ENCODE results near the gene GAGE10. TPM values are rescaled to one million over a fixed set of nuclear protein-coding genes. Genes with fewer than 3 reads are reported as not detected.

GAGE10 gene, protein sequence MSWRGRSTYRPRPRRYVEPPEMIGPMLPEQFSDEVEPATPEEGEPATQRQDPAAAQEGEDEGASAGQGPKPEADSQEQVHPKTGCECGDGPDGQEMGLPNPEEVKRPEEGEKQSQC
- not detected for polyA plus RNA-seq

DNA sequence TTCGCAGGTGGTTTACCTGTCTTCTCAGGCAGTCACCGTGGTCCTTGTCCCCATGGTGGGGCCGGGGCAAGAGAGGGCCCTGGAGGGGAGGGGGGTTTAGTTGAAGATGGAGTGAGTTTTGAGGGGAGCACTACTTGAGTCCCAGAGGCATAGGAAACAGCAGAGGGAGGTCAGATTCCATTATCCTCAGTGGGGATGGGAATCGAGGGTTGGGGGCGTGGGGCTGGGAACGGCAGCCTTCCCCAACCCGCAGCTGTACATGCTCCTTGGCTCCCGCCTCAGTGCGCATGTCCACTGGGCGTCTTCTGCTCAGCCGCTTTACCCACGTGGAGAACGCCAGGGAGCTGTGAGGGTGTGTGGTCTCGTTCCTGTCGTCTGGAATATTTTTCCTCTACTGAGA lies at the start of gene GAGE10:
Gene GAGE10 (plus strand): TSS at position 301 of the 400 bp plus-strand sequence. CDS start 1,214 bp downstream, outside the sequence.
- H3K27ac ChIP-seq (ENCODE audit: low read depth, low read length): no peak within 1 kb of the TSS
- WGBS, 3 donors: 71 to 93% (median 81%) methylated on average over 7 to 15 of the region's 15 CpGs

DNA sequence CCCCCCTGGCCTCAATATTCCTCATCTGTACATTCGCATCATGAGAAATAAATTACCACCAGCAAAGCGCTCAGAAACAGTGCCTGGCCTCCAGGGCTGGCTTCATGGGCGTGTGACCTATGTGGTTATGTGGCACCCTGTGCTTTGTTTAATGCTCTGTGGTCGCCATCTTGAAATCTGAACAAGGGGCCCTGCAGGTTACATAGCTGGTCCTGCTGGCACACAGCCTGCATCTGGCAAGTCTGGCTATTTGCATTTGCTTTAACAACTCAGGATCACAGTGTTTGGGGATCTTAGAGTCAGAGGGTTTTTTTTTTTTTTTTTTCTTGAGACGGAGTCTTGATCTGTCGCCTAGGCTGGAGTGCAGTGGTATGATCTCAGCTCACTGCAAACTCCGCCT lies 48.8 kb upstream of the GAGE10 start:
- 82 to 93% (median 84%) methylated on average over 7 of the region's 7 CpGs for WGBS, 3 donors
- no peak overlapping the region for H3K27ac ChIP-seq (ENCODE audit: low read depth, low read length)

DNA sequence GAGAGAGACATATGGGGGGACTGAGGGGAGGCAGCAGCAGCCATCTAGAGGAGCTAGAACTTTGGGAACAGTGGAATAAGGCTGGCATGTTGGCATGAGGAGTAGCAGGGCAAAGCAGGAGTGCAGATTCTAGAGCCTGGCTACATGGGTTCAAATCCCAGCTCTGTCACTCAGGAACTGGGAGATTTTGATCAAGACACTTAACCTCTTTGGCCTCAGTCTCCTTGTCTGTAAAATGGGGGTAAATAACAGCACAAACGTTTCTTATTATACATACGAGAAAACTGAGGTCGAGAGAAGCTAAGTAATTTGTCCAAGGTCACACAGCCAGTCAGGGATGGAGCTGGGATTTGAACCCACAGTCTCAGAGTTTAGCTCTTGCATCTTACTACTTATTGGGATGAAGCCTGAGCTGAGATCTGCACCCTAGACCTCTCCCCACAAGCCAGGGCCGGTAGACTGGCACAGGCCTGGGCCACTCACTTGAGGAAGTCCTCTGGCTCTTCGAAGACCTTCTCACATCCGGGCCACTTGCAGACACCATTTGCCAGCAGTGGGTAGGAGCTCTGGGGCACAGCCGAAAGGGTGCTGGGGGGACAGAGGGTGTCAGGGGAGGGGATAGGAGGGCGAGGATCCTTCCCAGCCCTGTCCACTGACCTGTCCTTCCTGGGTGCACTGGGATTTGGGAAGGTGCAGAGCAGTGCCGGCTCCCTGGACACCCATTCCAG lies 47.0 kb upstream of the GAGE10 start:
- WGBS, 3 donors: 80 to 83% (median 81%) methylated on average over 8 to 9 of the region's 9 CpGs
- no peak overlapping the region for H3K27ac ChIP-seq (ENCODE audit: low read depth, low read length)

DNA sequence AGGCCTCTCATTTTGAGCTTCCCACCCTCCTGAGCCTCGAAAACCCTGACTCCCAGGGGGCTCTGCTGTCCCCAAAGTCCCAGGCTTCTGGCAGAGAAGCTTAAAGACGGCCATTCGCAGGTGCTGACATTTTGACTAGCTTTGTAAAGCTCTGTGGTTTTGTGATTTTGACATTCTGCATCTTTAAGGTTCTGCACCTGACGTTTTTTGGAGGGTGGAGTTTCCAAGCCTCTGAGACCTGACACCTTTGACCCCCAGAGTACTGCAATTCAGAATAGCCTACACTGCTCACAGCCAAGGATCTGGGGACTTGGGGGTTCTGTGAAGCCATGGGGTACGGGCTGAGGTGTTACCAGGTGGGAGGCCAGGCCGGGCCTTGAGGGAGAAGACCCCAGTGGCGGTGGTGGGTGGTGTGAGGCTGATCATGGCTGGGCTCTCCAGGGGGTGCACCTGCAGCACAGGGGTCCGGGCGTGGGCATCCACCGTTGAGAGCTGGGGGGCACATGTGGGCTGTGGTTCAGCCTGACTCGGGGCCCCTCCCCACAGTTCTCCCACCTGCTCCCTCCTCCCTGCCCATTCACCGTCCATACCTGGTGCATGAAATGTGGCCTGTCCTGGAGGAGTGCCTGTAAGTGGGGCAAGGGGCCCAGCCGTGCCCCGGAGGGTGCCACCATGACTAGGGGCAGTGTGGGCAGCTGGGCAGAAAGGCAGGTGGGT lies 46.2 kb upstream of the GAGE10 start:
- H3K27ac ChIP-seq (ENCODE audit: low read depth, low read length): no peak overlapping the region
- 73 to 88% (median 78%) methylated on average over 10 to 14 of the region's 14 CpGs for WGBS, 3 donors

DNA sequence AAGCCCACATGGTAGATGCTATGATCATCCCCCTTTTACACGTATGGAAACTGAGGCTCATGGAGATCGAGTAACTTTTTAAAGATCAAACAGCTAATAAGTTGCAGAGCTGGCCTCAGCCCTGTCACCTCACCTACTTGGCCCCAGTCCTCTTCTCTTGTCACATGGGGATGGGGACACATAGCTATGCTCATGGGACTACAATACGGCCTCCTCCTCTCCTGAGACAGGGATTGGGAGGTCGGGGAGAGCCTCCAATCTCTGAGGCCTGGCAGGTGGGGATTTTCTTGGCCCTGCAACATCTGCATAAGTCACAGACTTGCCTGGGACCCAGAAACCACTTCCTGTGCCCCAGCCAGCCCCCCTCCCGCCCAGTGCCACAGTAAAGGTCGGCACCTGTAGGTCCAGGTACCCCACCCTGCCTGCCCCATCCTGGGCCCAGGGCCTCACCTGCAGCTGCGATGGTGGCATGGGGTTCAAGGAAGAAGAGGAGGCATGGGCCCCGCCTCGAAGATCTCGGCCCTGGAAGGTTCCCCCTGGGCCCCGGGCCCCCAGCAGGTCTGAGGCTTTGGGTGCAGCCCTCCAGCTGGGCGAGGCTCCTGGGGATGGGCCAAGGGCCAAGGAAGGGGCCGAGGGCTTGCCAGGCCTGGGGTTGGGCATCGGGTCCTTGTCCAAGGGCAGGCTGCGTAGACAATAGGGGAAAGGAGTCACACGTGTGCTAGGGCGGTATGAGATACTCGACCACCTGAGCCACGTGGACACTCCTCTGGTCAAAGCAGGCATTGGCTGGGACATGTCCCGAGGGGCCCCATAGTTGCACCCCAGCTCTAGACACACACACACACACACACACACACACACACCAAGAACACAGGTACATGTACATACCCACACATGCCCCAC lies 45.3 kb upstream of the GAGE10 start:
- WGBS, 3 donors: 73 to 80% (median 76%) methylated on average over 12 to 20 of the region's 20 CpGs
- no peak overlapping the region for H3K27ac ChIP-seq (ENCODE audit: low read depth, low read length)

DNA sequence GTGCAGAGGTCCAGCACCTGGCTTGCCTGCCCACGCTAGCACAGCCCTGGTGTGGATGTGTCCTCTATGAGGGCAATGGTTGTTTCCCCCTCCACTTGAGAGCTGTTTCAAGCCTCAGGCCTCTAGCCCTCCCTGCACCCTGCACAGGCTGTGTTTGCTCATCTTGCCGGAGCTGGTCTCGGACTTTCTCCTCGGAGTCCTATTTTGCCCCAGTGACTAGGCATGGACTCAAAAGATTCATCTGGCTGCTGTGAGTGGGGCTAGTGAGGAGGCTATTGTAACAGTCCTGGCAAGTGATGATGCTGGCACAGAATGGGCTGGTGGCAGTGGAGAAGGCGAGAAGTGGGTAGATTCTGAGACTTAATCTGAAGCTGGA lies 44.7 kb upstream of the GAGE10 start:
- H3K27ac ChIP-seq (ENCODE audit: low read depth, low read length): no peak overlapping the region
- WGBS, 3 donors: 83 to 89% (median 87%) methylated on average over 5 of the region's 5 CpGs

DNA sequence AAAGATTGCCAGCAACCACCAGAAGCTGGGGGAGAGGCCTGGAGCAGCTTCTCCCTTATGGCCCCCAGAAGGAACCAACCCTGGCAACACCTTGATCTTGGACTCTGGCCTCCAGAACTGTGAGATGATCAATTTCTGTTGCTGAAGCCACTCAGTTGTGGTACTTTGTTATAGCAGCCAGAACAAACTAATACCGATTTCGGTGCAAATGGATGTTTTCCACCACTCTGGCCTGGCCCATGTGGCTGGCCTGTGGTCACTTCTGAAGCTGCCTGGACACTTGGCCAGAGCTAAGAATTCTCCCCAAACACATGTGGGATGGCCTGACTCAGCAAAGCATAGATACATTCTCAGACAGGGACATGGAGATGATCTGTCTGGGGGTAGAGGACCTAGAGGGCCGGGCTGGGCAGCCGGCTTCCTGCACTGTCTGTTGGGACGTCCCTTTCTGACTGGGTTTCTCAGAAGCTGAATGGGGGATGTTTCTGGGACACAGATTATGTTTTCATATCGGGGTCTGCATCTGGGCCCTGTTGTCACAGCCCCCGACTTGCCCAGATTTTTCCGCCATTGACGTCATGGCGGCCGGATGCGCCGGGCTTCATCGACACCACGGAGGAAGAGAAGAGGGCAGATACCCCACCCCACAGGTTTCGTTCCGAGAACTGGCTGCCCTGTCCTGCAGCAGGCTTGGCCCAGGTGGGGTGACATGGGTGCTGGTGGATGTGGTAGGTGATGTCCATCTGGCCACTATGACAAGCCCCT lies 43.0 kb upstream of the GAGE10 start:
- 93 to 98% (median 95%) methylated on average over 15 to 17 of the region's 17 CpGs for WGBS, 3 donors
- no peak overlapping the region for H3K27ac ChIP-seq (ENCODE audit: low read depth, low read length)

DNA sequence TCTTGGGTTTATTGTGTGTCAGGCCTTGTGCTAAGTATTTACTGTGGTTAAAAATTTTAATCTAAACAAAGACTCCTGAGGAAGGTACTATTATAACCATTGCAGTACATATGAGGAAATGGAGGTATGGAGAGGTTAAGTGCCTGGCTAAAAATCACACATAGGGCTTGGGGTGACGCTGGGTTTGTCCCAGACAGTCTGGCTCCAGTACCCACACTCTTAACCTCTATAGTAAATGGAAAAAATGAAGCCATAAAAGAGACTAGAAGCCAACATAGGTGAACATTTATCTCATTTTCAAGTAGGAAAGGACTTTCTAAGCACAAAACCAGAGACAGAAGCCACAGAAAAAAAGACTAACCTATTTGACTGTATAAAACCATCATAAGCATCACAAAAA lies 40.8 kb upstream of the GAGE10 start:
- WGBS, 3 donors: 43 to 89% (median 66%) methylated on average over 1 of the region's 1 CpG
- H3K27ac ChIP-seq (ENCODE audit: low read depth, low read length): no peak overlapping the region

DNA sequence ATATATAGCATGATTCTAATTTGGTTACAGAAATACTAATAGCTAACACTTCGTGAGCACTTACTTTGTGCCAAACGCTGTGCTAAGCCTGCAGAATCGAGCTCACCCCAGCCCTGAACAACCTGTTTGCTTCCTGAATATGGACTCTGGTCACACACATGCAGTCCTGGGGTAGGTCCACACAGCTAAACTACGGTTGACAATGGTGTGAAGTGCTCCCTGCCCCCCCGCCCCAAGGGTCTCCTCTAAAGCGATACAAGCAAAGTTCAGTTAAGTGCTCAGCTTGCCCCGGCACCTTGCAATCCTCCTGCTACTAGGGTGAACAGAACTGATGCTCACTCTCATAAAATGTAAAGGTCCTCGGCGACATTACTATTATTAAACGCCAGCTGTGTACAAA lies 39.8 kb upstream of the GAGE10 start:
- no peak overlapping the region for H3K27ac ChIP-seq (ENCODE audit: low read depth, low read length)
- 76 to 89% (median 85%) methylated on average over 10 of the region's 10 CpGs for whole genome bisulfite sequencing, 3 donors

DNA sequence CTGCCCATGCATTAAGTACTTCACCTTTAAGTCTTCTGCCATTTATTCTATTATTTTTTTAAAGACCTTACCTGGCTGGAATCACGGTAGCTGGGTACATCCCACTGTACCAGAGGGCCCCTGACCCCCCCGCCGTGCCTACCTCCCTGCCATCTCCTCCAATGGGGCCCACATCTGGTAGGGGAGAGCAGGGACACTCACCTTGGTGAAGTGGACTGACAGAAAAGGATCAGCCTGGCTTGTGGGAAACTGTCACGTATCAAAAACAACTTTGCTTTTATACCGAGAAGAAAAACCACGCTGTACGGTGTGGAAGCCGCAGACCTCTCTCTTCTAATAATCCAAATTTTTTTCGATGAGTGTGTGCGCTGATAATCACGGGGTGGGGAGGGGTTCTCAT lies 39.0 kb upstream of the GAGE10 start, which contains the start of gene FOXP3:
Gene FOXP3 (minus strand): TSS at position 251 of the 400 bp plus-strand sequence. CDS start 6,205 bp downstream, outside the sequence.
- no peak within 1 kb of the TSS for H3K27ac ChIP-seq (ENCODE audit: low read depth, low read length)
- 82 to 92% (median 85%) methylated on average over 11 of the region's 11 CpGs for WGBS, 3 donors

DNA sequence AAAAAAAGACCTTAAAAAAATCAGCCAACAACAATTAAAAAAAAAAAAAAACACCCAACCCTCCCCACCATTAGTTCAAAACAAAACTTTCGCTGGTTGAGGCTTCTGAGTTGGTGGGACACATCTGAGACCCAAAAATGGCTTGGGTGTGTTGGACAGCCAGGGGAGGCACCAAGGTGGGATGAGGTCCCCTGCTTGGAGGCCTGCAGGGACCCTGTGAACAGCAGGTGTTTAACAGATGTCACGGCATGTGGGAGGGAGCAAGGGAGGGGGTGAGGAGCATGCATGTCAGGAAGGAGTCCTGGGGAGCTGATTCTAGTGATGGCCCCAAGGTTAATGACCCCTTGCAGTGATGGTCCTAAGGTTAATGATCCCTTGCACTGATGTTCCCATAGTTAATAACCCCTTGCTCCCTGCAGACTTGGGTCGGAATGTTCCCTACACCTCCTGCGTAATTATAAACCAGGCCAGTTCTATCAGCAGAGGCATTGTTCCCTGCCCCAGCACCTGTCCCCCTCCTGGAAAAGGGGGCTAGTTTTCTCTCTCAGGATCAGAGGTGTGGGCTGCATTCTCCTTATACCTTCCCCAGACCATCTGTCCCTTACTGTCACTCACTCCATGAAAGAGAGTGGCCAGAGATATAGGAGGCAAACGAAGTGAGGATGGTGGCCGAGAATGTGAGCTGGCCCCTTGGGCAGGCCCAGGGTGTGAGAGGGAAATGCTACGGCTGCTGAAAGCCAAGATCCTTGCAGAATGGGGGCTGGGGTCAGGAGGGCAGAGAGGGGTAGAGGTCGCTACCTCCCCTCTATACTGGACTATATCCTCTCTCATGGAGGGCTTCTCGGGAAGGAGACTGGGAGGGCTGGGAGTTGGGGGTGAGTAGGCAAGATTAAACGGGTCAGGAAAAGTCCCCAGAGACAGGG lies 36.7 kb upstream of the GAGE10 start:
- no peak overlapping the region for H3K27ac ChIP-seq (ENCODE audit: low read depth, low read length)
- WGBS, 3 donors: 75 to 87% (median 80%) methylated on average over 10 of the region's 10 CpGs

DNA sequence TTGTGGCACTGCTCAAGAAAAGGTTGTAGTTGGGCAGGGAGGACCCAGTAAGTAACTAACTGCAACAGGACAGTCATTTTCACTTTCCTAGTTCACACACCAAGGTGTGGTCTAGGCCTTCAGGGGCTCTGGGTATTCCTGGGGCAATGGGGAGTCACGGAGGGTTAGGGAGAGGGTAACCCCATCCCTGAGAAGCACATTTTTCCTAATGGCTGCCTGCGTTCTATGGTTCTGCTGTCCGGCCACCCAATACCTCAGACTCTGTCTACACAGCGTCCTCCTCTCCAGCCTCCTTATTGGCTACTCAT lies 34.8 kb upstream of the GAGE10 start:
- no peak overlapping the region for H3K27ac ChIP-seq (ENCODE audit: low read depth, low read length)
- WGBS, 3 donors: 0 to 57% methylated on average over 4 of the region's 4 CpGs; no CpG with 5 or more reads in 1 of the 3 donors

DNA sequence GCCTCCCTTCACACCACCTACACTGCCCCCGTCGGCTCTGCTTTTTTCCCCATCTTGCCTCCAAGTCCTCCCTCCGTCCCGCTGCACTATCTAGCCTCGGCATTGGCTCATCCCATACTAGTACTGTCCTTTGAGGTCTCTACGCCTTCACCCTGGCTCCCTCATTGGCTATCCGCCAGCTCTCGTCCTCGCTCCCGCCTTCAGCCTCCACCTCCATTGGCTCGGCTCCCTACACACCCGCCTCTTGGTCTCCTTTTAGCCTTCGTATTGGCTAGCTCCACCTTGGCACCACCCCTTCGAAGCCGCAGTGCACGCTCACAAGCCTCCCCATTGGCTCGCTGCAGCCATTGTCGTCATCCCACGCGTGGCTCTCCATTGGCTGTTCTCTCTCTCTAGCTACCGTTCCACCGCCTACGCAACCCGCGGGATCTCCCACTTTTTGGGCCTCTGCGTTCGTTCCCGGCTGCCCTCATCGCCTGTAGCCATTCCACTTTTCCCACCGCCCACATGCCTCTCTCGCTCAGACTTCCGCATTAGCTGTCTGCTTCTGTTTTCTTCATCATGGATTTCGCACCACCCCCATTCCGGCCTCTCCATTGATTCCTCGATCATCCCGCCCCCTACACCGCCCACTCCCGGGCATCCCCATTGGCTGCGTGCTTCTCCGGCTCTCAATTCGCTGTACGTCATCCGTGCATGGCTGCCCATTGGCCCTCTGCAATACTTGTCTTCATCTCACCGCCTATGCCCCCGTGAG lies 34.3 kb upstream of the GAGE10 start:
- 0 to 44% (median 0%) methylated on average over 38 to 45 of the region's 45 CpGs for WGBS, 3 donors
- peak overlapping the region; percentile 97 for H3K27ac ChIP-seq (ENCODE audit: low read depth, low read length)

DNA sequence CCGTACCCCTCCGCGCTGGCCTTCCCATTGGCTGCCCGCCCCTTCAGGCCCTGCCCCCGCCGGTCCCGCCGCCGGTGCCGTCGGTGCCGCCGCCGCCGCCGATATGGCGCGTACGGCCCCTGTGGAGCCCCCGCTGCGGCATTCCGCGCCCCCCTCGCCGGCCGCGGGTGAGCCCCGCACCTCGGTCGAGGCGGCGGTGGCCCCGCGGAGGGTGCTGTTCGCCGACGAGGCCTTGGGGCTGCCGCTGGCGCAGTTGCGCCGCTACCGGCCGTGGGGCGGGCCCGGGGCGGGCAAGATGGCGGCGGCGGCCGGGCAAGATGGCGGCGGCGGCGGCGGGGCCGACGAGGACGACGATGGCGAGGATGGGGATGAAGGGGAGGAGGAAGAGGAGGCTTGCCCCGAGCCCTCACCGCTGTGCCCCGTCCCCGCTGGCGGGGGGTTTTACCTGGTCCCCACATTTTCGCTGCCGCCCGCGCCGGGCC lies 33.6 kb upstream of the GAGE10 start, which contains the start of gene PPP1R3F:
Gene PPP1R3F (plus strand): TSS at position 27 of the 482 bp plus-strand sequence. CDS start 77 bp downstream, at position 104.
- WGBS, 3 donors: 0 to 48% (median 1%) methylated on average over 20 to 53 of the region's 70 CpGs

DNA sequence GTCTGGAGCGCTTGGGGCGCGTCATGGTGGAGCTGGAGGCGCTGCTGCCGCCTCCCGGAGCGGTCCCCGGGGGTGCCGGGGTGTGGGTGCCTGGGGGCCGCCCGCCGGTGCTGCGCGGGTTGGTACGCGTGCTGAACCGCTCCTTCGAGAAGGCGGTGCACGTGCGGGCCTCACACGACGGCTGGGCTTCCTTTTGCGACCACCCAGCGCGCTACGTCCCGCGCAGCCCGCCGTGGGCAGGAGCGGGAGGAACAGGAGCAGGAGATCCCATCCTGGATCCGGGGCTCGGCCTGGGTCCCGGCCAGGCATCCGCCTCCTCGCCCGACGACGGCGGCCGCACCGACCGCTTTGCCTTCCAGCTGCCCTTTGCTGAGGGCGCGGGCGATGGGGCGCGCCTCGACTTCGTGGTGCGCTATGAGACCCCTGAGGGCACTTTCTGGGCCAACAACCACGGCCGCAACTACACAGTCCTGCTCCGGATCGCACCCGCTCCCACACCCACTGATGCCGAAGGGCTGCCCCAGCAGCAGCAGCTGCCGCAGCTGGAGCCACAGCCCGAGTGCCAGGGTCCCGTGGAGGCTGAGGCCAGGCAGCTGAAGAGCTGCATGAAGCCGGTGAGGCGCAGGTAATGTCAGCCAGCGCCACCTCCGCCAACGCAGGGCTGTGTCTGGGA lies 33.1 kb upstream of the GAGE10 start:
- WGBS, 3 donors: 49 to 59% (median 51%) methylated on average over 37 to 59 of the region's 66 CpGs
- peak overlapping the region; percentile 97 for H3K27ac ChIP-seq (ENCODE audit: low read depth, low read length)

More for the DNA sequence above, 33.6 kb upstream of the GAGE10 start, which contains the start of gene PPP1R3F:
- H3K27ac ChIP-seq (ENCODE audit: low read depth, low read length): peak within 1 kb of the TSS; percentile 97
